HCT116 (cell line): ENCODE measurements around the gene ISOC1.

Experiments used
- CTCF ChIP-seq, 3 experiments: fragments of 200-600 bp in 1 of 3; sonication (generic) in 1 of 3; IDR thresholded peaks in 2 of 3; conservative IDR thresholded peaks in 1 of 3; 2 replicates each; pipeline ENCODE4 v1.5.1; 2012 to 2017; ENCODE audit warnings: low read depth in 2 of 3, low read length in 2 of 3, antibody characterized with exemption in 1 of 3, borderline replicate concordance in 1 of 3, control low read depth in 1 of 3, mild to moderate bottlenecking in 1 of 3, mixed read lengths in 1 of 3, mixed run types in 1 of 3, moderate library complexity in 1 of 3; ENCODE audit not compliant: insufficient read depth in 1 of 3
- EZH2 ChIP-seq: fragments of 200-600 bp; sonication (generic); IDR thresholded peaks from 2 replicates; pipeline ENCODE4 v1.6.1; 2017; ENCODE audit warnings: antibody characterized with exemption, mixed run types
- SP1 ChIP-seq: IDR thresholded peaks from 2 replicates; pipeline ENCODE4 v1.6.1; 2012; ENCODE audit warnings: low read depth

DNA sequence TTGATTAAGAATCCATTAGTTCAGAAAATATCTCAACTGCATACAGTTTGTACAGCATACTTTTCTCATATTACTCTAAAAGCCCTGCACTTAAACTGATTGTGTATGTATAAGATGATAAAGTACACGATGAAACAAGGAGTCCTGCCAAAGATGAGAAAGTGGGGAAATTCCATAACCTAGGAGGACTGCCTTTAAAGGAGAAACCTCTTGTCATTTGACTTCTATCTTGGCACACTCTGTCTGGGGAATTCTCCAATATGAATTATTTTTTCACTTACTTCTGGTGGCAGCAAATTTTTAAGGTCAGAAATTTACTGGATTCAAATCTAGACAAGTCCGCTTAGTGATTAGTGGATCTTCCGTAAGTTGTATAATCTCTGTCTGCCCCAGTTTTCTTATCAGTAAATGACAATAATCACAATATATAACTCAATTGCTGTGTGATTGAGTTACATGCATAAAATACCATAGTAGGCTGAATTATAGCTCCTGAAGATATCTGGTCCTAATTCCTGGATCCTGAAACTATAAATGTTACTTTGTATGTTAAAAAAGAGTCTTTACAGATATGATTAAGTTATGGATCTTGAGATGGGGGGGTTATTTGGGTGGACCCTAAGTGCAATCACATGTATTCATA is 17.0 kb upstream of the ISOC1 start:
- TF ChIP-seq EZH2, result no peak
- TF ChIP-seq CTCF (IDR thresholded peaks at IDR 0.05 in 2 of 3, conservative IDR thresholded peaks at IDR 0.05 in 1 of 3; ENCODE audit: borderline replicate concordance in 1 of 3, insufficient read depth in 1 of 3, low read depth in 2 of 3, low read length in 2 of 3), result no peak
- TF ChIP-seq SP1, result no peak
